AML-193 (cell line): ENCODE results near the gene BCL2.
A peak's percentile ranks its signal among the peaks of the same experiment; 100 is the strongest.

Experiments used
- DNase-seq, 2 experiments: peaks; one replicate each; lab custom pipeline; 2025; lab: John Stamatoyannopoulos, UW

The BCL2 gene

GRCh38 chr18:63284827-63285733, 34.5 kb downstream of the BCL2 start:
- no peak for DNase-seq

GRCh38 chr18:63284173-63284799, 35.3 kb downstream of the BCL2 start:
- no peak for DNase-seq

DNA sequence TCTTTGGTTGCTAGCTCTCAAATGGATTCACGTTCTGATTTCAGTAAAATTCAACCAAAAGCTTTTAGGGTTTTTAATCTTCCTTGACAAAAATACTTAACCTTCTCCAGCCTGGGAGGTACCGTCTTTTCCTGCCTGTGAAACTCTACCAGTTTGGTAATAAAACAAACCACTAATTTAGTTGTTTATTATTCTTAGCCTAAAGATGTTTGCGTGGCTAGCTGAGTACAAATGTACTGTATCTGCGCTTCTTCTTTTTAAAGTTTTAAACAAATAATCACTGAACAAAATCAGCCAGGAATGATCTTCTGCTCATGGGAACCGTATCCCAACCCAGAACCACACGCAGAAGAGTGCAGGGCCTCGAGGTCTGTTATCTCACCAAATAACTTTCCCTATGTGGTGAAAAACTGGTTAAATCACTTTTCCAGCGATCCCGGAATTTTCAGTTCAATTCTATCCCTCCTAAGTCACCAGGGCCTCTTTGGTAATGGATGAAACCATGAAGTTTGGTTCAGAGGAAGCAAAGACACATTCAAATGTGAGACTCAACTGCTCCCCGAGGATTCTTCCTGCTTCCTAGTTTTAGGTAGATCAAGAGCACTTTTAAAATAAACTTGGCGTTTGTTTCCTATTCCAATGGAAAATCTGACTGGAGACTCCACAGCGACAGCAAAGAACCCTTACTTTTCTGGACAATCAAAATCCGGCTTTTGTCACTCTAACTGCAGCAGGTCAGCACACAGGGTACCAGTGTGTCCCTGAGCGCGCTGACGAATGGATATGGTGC, 36.1 kb downstream of the BCL2 start:
- DNase-seq = no peak

GRCh38 chr18:63282793-63283192, 36.8 kb downstream of the BCL2 start:
- no peak for DNase-seq

DNA sequence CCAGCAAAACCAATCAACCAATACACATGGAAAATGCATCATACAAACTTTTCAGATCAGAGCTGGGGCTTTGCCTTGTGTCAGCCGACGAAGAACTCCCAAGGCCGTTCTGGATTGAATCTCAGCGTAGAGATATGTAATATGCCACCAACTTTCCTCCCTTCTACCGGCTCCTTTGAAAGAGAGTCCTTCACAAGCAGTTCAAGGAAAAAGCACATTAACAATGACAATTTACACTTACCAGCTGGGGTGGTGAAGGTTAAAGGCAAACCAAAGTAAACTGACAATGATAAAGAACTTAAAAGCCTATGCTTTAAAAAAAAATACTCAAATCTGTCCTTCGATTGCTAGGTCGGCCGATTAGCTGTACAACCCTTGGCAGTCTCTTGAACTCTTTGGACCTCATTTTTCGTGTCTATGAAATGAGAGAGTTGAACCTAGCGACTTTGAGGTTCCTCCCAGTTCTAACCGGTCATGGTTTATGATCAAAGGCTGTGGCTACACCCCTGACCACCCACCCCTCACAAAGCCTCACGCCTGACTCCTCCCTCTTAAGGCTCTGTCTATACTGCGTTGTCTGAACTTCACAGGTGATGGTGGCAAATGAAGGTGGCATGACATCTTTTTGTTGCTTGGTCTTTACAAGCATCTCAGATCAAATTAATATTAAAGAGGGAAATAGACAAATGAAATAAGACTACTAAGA, 46.2 kb downstream of the BCL2 start:
- no peak for DNase-seq

DNA sequence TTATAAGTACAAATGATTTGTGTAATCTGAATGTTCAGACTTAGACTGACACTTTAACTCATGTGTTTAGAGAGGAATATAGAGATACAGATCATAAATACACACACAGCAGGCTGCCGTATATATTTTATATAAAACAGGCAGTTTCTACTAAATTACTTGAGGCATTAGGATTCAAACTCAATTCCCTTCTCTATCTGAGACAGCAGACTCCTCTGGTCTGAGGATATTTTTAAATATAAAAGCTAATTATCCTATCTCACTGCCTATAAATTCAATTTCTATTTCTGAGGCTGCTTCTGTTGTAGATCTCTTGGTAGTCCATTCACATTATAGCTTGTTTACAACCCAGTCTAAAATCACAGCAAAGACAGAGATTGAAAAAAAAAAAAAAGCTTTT, 46.9 kb downstream of the BCL2 start:
- DNase-seq = no peak

DNA sequence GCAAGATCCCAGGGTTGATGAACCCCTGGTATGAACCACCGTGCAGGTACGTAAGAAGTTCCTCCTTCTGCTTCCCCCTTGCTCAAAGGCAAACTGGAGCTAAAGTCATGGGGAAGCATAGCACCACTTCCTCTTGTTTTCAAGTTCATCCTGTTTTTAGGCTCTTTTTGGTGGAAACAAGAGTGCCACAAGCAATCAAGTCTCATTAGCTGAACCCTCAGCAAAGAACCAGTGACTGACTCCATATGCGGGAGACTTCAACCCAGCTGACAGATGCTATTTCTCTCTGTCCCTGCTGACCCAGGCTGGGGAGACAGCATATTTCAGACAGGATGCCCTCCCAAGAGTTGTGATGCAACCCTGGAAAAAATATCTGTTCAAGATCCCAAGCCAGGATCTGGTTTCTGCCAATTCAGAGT, 47.7 kb downstream of the BCL2 start:
- DNase-seq = peak in 1 of 2 experiments; percentile 45

DNA sequence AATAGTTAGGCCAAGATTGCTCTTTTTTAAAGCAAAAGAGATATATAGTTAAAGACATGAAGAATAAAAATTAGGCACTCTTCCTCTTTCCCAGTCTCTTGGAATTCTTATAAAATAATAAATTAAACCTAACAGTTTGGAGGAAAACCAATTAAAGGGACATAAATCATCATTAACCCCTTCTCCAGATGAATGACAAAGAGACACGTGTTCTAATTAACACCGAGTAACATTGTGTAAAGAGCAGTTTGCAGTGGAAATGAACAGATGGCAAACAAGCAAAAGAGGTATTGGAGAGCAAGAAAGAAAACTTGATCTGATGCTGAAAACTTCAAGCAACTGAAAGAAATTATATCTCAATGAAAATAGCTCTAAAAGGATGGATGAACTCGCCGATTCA, 48.4 kb downstream of the BCL2 start:
- DNase-seq = no peak

DNA sequence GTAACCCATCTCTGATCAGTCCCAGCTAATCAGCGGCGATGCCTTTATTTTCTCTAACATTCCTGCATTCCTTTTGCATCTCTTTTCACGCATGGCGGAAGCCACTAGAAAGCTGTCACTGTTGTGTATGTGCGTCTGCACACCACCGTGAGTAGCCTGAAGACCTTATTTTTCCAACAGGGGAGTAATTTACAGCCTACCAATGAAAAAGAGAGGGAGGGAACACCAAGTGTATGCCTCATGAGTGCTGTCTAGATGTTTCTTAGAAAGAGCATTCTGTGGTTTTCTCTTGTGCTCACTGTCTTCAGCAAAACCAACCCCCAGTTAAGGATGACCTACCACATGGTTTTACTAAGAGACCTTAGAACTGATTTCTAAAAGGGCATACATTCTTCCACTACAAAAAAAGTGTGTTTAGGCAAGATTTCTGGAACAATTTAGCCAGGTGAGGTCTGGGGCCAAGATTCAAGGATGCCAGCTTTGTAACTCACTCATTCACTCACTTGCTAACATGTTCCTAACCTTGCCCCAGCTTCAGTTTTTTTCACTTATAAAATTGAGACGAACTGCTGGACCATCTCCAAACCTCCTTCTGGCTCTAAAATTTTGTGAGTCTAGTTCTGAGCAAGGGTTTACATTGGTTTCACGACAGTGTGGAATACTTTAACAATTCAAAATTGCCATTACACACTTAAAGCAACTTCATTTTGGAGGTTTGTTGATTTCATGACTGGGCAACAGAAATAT, 51.4 kb downstream of the BCL2 start:
- DNase-seq = no peak

DNA sequence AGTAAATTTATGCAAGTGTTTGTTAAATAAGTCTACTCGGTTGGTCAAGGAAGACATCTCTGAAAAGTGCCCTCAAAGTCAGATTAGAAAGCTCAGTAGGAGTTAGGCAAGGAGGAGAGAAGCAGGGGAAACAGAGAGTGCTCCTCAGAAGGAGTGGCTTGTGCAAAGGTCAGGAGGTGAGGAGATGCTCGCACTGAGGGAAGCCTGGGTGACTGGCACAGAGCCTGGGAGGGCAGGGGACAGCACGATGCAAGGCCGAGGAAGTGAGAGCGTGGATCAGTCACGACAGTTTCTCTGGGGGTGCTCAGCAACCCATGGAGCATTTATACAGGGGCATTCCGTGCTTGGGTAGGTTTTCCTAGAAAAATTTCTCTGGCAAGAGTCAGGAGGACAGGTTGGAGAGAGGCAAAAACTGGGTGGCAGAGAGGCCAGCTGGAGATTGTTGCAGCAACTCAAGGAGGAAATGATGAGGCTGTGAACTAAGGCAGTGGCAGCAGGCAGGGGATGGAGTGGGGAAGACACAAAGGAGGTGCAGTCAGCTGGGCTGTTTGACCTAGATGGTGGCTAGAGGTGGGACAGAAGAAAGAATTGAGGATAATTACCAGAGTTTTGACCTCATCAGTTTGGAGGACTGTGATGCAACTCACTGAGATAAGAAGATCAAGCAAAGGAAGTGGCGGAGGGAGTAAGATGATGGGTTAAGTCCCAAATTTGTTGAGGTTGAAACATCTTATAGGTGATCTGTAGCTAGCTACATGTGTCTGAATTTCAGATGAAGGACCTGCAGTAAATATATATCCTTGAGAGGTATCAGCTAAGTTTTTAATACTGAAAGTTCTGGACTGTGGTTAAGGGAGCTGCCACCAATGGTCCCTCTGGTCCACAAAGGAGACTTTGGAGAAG, 52.4 kb downstream of the BCL2 start:
- DNase-seq = peak in 1 of 2 experiments; percentile 15

DNA sequence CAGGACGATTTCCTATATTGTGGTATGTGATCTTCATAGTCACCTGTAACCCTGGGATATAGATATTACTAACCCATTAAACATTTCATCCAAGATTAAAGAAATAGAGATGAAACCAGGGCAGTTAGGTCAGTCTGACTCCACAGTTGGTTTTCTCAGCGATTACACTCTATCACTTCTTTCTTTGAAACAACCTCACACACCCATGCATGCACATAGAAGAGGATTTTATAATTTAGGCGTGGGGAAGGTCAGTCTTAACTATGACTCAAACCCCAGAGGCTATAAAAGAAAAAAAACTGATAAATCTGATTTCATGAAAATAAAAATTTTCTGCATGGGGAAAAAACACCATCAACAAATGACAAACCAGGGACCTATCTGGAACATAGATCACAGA, 54.2 kb downstream of the BCL2 start:
- no peak for DNase-seq

- no peak for DNase-seq
Measured at GRCh38 chr18:63264871-63265270, 54.7 kb downstream of the BCL2 start.

DNA sequence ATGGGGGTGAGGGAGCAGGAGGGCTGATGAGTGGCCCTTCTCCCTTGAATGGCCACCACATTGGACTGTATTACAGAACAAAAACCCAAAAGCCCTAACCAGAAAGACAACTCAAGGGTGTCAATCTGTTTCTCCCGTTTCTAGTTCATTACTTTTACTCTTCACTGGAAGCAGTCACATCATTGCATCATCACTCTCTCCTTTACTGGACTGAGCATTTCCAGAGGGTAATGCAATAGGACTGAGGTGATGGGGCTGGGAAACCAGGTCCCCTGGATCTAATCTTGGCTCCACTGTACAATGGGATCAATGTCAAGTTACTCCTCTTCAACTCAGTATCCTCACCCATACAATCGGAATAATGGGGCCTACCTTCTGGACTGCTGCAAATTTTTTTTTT, 56.1 kb downstream of the BCL2 start:
- DNase-seq = no peak

GRCh38 chr18:63262369-63263335, 56.9 kb downstream of the BCL2 start:
- no peak for DNase-seq

GRCh38 chr18:63261029-63261428, 58.5 kb downstream of the BCL2 start:
- no peak for DNase-seq

GRCh38 chr18:63260380-63260754, 59.2 kb downstream of the BCL2 start:
- no peak for DNase-seq

DNA sequence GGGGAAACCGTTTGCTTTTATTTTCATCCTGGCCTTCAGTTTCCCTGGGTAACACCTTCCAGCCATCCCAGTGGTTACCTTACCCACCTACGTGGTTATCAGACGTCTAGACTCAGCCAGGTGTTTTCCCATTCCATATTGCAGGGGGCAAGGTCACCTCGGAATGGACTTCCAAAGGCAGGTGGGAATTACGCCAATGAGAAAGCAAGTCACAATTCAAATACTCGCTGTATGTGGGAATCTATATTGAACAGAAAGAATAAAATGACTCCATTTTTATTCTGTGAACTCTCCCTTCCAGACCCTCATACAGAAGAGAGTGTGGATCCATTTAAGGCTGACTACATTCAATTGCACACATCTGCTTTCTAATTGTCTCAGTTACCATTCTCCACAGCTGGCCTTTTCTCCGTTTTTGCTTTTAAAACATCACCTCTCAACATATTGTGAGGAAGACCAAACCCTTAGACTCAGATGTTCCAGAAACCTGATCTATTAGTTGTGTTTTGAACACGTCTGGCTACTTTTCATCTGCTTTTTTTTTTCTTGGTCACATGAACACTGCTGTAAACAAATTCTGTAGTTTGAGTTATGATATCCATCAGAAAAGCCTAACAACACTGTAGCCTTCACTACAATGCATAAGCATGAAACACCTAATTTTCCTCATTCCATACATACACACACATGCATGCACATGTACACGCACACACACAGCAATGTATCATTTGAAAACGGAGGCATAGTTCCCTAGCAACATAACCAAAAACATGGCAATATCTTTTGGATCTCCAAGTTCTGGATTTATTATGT, 59.8 kb downstream of the BCL2 start:
- DNase-seq = no peak
